ENCODE results near the gene C11orf42. TPM values are rescaled to one million over a fixed set of nuclear protein-coding genes. Genes with fewer than 3 reads are reported as not detected.

The C11orf42 gene, protein sequence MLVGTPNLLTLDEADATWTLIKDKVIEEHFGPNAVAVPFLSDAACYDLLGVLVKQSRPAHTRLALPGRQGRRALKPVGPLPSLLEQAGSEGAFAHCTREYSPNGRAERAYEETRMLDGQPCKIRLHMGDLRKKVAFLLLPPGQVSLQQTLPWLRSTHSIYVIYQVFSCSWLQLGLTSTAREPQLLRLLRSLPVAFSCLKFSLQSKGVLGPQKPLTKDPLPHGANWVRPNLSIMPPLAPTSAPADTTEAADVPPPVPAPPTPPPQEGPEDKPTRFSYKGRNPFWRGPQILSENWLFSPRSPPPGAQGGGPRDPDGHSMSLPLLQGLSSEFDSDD
- total RNA-seq, result not detected in 2 replicates

GRCh38 chr11:6205366-6205765 lies at the start of gene C11orf42:
Gene C11orf42 (plus strand): TSS chr11:6205557. CDS start chr11:6205616, 59 bp downstream.
- no peak for DNase-seq (ENCODE audit: low read depth, low spot score)

GRCh38 chr11:6156628-6157359 lies 48.6 kb upstream of the C11orf42 start:
- DNase-seq (ENCODE audit: low read depth, low spot score), result no peak

GRCh38 chr11:6170226-6170625 lies 35.1 kb upstream of the C11orf42 start, which contains the start of gene OR52B2:
Gene OR52B2 (minus strand): TSS chr11:6170326. CDS start chr11:6170326, 0 bp downstream.
- no peak for DNase-seq (ENCODE audit: low read depth, low spot score)

DNA sequence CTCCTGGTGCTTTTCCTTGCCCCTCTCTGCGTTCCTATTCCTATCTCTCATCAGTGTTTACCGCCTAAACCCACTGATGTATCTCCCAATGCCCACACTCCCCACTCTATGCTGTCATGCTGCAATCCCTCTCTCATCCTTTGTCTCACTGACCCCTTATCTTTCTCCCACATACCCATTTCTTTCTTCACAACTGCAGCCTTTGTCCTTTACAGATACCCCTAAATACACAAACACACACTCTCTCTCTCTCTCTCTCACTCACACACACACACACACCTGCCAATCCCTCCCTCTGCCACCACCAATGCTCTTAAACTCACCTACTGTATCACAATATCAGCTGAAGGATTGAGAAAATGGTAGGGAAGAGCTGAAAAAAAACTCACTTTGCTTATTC lies 29.9 kb upstream of the C11orf42 start:
- DNase-seq (ENCODE audit: low read depth, low spot score), result no peak

DNA sequence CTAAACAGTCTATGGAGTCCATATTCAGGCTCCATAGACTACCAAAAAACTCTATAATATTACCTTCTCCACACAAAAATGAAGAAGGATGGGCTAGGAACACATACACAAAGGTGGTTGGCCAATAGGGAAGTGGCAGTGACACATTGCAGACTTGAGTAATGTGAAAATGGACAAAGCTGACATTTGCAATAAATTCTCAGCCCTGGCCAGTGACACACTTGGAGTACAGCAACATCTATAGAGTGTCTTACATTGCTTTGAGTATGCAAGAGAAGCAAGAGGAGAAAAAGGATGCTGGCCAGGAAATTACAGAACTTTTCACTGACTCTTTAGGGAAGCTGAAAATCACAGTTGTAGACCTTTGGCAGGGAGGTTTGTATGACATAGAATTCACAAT lies 13.6 kb upstream of the C11orf42 start:
- DNase-seq (ENCODE audit: low read depth, low spot score), result no peak

GRCh38 chr11:6194065-6194581 lies 11.2 kb upstream of the C11orf42 start:
- no peak for DNase-seq (ENCODE audit: low read depth, low spot score)

- no peak for DNase-seq (ENCODE audit: low read depth, low spot score)
Measured at GRCh38 chr11:6196396-6196795, 9.0 kb upstream of the C11orf42 start.

DNA sequence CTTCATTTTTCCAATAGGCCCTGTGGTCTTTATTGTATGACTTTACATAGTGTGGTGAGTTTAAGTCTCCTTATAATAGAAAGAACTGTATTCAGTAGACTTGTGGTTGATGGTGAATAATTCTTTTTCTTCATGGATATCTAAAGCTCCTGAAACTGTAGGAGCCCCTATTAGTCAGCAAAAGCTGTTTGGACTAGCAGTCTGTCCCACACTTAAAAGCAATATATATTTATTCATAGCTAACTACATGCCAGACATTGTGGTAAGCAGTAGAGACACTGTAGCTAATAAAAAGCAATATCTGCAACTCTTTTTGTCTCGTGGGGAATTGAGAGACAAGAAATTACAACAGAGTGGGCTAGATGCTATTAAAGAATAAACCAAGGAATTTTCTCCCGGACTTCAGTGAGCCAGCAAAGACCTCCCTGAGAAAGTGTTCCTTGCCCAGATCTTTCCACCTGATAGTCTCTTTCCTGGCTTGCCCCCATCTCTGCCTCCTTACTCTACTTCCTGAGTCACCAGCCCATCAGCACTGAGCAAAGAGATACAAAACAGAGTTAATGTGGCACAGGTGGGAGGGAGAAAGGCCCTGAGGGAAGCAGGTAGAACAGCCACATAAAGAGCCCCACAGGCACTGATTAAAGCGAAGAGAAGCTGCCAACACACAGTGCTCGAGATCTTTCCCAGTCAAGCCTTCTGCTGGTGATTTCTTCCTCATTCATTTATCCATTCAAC lies 7.7 kb upstream of the C11orf42 start:
- DNase-seq (ENCODE audit: low read depth, low spot score), result no peak

DNA sequence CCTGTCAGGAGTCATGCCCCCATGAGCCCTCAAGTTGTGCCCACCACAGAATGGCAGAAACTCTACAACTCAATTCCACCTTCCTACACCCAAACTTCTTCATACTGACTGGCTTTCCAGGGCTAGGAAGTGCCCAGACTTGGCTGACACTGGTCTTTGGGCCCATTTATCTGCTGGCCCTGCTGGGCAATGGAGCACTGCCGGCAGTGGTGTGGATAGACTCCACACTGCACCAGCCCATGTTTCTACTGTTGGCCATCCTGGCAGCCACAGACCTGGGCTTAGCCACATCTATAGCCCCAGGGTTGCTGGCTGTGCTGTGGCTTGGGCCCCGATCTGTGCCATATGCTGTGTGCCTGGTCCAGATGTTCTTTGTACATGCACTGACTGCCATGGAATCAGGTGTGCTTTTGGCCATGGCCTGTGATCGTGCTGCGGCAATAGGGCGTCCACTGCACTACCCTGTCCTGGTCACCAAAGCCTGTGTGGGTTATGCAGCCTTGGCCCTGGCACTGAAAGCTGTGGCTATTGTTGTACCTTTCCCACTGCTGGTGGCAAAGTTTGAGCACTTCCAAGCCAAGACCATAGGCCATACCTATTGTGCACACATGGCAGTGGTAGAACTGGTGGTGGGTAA lies 6.1 kb upstream of the C11orf42 start, which contains the start of gene OR52W1:
Gene OR52W1, plus strand, starts transcription at position 51 of the 637 bp plus-strand sequence. Its CDS starts 0 bp downstream, at position 51.
- no peak for DNase-seq (ENCODE audit: low read depth, low spot score)

DNA sequence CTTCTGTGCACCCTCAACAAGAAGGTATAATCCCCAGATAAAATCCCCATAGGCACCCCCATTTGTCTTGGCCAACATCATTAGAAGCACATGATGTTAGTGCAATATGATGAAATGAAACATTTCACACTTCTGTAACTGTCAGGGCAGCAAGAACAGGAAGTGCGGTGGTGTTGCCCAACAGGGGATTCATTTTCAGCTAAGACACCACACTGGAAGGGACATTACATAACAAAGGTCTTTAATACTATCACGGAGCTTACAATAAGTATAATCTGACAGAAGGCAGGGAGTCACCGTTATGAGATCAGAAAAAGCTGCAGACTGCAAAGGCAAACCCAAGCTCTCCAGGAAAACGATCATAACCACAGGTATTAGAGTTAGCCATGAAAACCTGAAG lies 4.4 kb upstream of the C11orf42 start:
- no peak for DNase-seq (ENCODE audit: low read depth, low spot score)

DNA sequence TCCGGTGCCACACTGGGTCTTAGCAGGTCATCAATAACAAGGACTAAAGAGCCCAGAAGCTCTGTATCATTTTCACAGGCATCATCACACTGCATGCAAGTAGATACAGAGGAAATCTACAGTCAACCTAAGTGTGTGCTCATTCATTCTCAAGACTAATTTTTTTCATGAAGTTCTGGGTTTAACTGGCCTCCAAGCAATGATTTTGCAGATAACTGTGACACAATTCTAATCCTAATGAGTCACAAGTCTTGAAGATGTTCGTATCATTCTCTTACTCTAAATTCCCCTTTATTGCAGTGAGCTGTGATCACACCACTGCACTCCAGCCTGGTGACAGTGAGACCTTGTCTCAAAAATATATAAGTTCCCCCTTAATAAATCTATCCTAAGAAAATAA lies 3.9 kb upstream of the C11orf42 start:
- no peak for DNase-seq (ENCODE audit: low read depth, low spot score)

DNA sequence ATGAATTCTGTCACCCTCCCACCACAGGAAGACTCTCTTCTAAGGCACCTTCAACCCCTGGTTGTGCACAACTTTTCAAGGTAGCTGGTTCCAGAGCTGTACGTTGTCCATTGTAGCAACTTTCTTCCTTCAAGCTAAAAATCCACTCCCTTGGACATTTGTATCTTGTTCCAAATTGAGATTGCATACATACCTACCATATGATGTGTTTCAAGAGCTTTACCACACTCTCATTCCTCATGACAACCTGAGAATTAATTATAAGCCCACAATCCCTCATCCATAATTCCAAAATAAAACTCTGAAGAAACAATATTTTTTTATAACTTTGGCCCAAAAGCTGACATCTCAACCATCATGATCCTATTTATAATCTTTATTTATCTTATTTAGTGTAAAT lies 3.3 kb upstream of the C11orf42 start:
- DNase-seq (ENCODE audit: low read depth, low spot score), result no peak

GRCh38 chr11:6203327-6203726 lies 2.0 kb upstream of the C11orf42 start:
- no peak for DNase-seq (ENCODE audit: low read depth, low spot score)

GRCh38 chr11:6204706-6205105 lies 651 bp upstream of the C11orf42 start:
- no peak for DNase-seq (ENCODE audit: low read depth, low spot score)

- DNase-seq (ENCODE audit: low read depth, low spot score), result no peak
Measured at GRCh38 chr11:6206456-6207180, 1.3 kb downstream of the C11orf42 start.

- DNase-seq (ENCODE audit: low read depth, low spot score), result no peak
Measured at GRCh38 chr11:6209801-6210200, 4.4 kb downstream of the C11orf42 start.

- no peak for DNase-seq (ENCODE audit: low read depth, low spot score)
Measured at GRCh38 chr11:6210274-6210955, 5.1 kb downstream of the C11orf42 start.

DNA sequence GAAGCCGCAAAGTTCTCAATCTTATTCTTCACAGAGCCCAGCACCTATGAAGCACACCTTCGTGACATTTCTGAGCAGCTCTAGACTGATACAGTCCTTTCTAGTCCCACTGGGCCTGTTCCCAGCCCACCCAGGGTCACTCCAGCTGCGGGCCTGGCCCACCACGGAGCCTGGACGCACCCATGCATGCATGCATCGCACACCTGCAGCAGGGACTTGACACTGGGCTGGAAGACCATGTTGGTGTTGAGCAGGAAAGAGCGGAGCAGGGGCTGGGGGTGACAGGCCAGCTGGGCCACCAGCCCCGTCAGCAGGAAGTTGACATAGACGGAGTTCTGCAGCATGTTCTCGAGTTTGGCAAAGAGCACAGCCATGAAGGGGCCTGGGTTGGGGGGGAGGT lies 9.2 kb downstream of the C11orf42 start:
- no peak for DNase-seq (ENCODE audit: low read depth, low spot score)

DNA sequence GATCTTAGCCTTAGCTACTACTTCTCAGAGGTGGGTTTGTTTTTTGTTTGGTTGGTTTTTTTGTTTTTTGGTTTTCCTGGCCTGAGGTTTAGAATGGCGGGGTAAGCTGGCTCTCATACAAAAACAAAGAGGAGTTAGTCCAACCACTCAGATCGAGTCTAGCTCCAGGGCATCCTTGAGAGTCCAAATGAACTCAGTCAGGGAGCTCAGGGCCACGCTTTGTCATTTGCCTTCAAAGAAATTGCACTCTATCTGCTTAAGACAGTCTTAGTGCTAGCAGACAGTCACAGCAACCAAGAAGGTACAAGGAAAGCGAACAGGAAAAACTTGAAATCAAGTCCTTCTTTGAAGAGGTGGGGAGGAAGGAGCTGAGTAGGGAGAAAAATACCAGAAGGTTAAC lies 11.1 kb downstream of the C11orf42 start:
- DNase-seq (ENCODE audit: low read depth, low spot score), result no peak

DNA sequence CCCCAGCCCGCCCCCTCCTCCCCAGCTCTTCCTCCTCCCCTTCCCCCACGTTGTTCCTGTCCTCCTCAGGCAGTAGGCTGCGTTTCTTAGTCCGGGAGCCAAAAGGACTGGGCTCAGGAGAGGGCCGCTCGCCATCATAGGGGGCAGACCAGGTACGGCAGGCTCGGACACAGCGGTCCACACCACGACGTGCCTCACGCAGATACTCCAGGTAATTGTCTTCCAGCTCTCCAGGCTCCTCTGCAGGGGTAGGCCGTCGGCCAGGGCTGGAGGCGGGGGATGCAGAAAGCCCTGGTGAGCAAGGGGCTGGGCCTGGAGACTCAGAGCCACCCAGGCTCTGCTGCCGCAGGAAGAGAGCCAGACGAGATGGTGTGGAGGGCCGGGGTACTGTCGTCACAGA lies 12.4 kb downstream of the C11orf42 start:
- no peak for DNase-seq (ENCODE audit: low read depth, low spot score)
